ENCODE data around the gene STAT3.

Gene STAT3

DNA sequence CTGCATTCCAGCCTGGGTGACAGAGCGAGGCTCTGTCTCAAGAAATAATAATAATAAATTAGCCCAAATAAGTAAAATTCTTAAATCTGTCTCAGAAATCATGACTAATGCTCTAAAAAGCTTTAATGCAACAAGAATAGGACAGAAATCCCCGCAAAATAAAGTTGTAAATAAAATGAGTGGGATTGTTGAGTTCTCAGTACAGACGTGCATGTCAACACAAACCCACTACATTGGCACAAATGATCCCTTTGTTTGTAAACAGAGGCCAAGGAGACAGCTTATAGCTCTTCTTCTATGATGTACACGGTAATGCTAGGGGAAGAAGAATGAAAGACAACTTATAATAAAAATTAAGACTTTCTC lies 118.1 kb downstream of the STAT3 start:
- no peak for ATAC-seq (ENCODE audit: insufficient read depth, low read depth)
- TF ChIP-seq, protein P1, sequence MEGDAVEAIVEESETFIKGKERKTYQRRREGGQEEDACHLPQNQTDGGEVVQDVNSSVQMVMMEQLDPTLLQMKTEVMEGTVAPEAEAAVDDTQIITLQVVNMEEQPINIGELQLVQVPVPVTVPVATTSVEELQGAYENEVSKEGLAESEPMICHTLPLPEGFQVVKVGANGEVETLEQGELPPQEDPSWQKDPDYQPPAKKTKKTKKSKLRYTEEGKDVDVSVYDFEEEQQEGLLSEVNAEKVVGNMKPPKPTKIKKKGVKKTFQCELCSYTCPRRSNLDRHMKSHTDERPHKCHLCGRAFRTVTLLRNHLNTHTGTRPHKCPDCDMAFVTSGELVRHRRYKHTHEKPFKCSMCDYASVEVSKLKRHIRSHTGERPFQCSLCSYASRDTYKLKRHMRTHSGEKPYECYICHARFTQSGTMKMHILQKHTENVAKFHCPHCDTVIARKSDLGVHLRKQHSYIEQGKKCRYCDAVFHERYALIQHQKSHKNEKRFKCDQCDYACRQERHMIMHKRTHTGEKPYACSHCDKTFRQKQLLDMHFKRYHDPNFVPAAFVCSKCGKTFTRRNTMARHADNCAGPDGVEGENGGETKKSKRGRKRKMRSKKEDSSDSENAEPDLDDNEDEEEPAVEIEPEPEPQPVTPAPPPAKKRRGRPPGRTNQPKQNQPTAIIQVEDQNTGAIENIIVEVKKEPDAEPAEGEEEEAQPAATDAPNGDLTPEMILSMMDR (IDR thresholded peaks at IDR 0.05; ENCODE audit: borderline replicate concordance, extremely low read depth, low read length, poor library complexity, severe bottlenecking), result no peak
- TF ChIP-seq EZH2 (IDR thresholded peaks at IDR 0.05; ENCODE audit: borderline replicate concordance, low read depth, low read length, severe bottlenecking), result no peak
- H3K9me3 ChIP-seq (ENCODE audit: insufficient read depth, low read length, severe bottlenecking), result no peaks in the 10 kb centered on the region
- no peak overlapping the region for H3K4me3 ChIP-seq (ENCODE audit: low read depth in 1 of 2, low read length in 2 of 2)
- no peak overlapping the region for H3K9ac ChIP-seq (ENCODE audit: low read depth, low read length)
- H2AFZ ChIP-seq (ENCODE audit: low read depth, low read length), result no peak overlapping the region
- H3K4me1 ChIP-seq (ENCODE audit: insufficient read depth, low read length), result peaks cover 30% of the 10 kb centered on the region
- peaks cover 4% of the 10 kb centered on the region; the same call in 1 of the 2 replicates for H4K20me1 ChIP-seq (ENCODE audit: insufficient read depth, low read length)
- peaks cover 86% of the 10 kb centered on the region for H3K79me2 ChIP-seq (ENCODE audit: insufficient read depth, low read length)
- DNase-seq, result no peak
- no peak overlapping the region for H3K27ac ChIP-seq (ENCODE audit: low read length)
- no peaks in the 10 kb centered on the region for H3K27me3 ChIP-seq (ENCODE audit: insufficient read depth, low read length, poor library complexity)
- H3K36me3 ChIP-seq (ENCODE audit: insufficient read depth, low read length), result no peaks in the 10 kb centered on the region
- no peak overlapping the region for H3K4me2 ChIP-seq (ENCODE audit: insufficient read depth, low read length)

DNA sequence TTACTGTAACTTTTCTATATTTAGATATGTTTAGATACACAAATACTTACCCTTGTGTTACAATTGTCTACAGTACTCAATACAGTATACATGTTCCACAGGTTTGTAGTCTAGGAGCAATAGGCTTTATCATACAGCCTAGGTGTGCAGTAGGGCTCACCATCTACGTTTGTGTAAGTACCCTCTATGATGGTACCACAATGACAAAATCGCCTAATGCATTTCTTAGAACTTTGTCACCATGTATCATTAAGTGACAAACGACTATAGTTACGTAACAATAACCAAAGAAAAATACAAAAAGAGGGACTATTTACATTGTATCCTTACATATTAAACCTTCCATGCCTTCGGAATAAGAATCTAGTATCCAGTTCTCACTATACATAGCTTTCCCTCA lies 120.0 kb downstream of the STAT3 start:
- H4K20me1 ChIP-seq (ENCODE audit: insufficient read depth, low read length), result peaks cover 4% of the 10 kb centered on the region; the same call in 1 of the 2 replicates
- H3K27ac ChIP-seq (ENCODE audit: low read length), result no peak overlapping the region
- TF ChIP-seq, protein P1 (IDR thresholded peaks at IDR 0.05; ENCODE audit: borderline replicate concordance, extremely low read depth, low read length, poor library complexity, severe bottlenecking), result no peak
- no peak for TF ChIP-seq EZH2 (IDR thresholded peaks at IDR 0.05; ENCODE audit: borderline replicate concordance, low read depth, low read length, severe bottlenecking)
- no peak overlapping the region for H3K4me3 ChIP-seq (ENCODE audit: low read depth in 1 of 2, low read length in 2 of 2)
- ATAC-seq (ENCODE audit: insufficient read depth, low read depth) (no peak), DNase-seq (no peak)
- no peaks in the 10 kb centered on the region for H3K9me3 ChIP-seq (ENCODE audit: insufficient read depth, low read length, severe bottlenecking)
- H3K4me2 ChIP-seq (ENCODE audit: insufficient read depth, low read length), result no peak overlapping the region
- H3K27me3 ChIP-seq (ENCODE audit: insufficient read depth, low read length, poor library complexity), result no peaks in the 10 kb centered on the region
- no peaks in the 10 kb centered on the region for H3K36me3 ChIP-seq (ENCODE audit: insufficient read depth, low read length)
- peaks cover 11% of the 10 kb centered on the region; the same call in 1 of the 2 replicates for H3K4me1 ChIP-seq (ENCODE audit: insufficient read depth, low read length)
- H3K9ac ChIP-seq (ENCODE audit: low read depth, low read length), result no peak overlapping the region
- H3K79me2 ChIP-seq (ENCODE audit: insufficient read depth, low read length), result peaks cover 73% of the 10 kb centered on the region
- no peak overlapping the region for H2AFZ ChIP-seq (ENCODE audit: low read depth, low read length)

DNA sequence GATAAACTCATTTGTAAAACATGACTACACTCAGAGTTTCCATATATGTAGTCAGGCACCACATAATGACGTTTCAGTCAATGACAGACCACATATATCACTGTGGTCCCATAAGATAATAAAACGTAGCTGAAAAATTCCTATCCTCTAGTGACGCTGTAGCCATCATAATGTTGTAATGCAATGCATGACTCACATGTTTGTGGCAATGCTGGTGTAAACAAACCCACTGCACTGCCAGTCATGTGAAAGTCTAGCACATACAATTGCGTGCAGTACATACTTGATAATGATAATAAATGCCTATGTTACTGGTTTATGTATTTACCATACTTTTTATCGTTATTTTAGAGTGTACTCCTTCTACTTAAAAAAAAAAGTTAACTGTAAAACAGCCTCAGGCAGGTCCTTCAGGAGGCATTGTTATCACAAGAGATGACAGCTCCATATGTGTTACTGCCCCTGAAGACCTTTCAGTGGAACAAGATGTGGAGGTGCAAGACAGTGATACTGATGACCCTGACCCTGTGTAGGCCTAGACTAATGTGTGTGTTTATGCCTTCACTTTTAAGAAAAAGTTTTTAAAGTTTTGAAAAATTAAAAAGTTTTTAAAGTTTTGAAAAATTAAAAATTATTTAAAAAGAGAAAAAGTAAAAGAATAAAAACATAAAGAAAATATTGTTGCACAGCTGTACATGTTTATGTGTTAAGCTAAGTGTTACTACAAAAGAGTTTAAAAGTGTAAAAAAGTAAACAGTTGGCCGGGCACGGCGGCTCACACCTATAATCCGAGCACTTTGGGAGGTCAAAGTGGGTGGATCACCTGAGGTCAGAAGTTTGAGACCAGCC lies 121.1 kb downstream of the STAT3 start:
- H3K4me2 ChIP-seq (ENCODE audit: insufficient read depth, low read length), result no peak overlapping the region
- no peak overlapping the region for H3K9ac ChIP-seq (ENCODE audit: low read depth, low read length)
- H3K4me3 ChIP-seq (ENCODE audit: low read depth in 1 of 2, low read length in 2 of 2), result no peak overlapping the region
- H4K20me1 ChIP-seq (ENCODE audit: insufficient read depth, low read length), result peaks cover 5% of the 10 kb centered on the region; the same call in 1 of the 2 replicates
- no peak overlapping the region for H3K27ac ChIP-seq (ENCODE audit: low read length)
- H3K9me3 ChIP-seq (ENCODE audit: insufficient read depth, low read length, severe bottlenecking), result no peaks in the 10 kb centered on the region
- 0 out of 2 replicates have a peak, but pooled peaks cover 3% of the 10 kb centered on the region for H3K4me1 ChIP-seq (ENCODE audit: insufficient read depth, low read length)
- no peak for TF ChIP-seq EZH2 (IDR thresholded peaks at IDR 0.05; ENCODE audit: borderline replicate concordance, low read depth, low read length, severe bottlenecking)
- TF ChIP-seq, protein P1 (IDR thresholded peaks at IDR 0.05; ENCODE audit: borderline replicate concordance, extremely low read depth, low read length, poor library complexity, severe bottlenecking), result no peak
- DNase-seq (no peak), ATAC-seq (ENCODE audit: insufficient read depth, low read depth) (no peak)
- H3K79me2 ChIP-seq (ENCODE audit: insufficient read depth, low read length), result peaks cover 67% of the 10 kb centered on the region
- H3K27me3 ChIP-seq (ENCODE audit: insufficient read depth, low read length, poor library complexity), result no peaks in the 10 kb centered on the region
- H3K36me3 ChIP-seq (ENCODE audit: insufficient read depth, low read length), result no peaks in the 10 kb centered on the region
- no peak overlapping the region for H2AFZ ChIP-seq (ENCODE audit: low read depth, low read length)
